ENCODE data around the gene CUTA. TPM values are rescaled to one million over a fixed set of nuclear protein-coding genes. Genes with fewer than 3 reads are reported as not detected.

The CUTA gene
- total RNA-seq, 1 donor from 2014 or later: 278 TPM

DNA sequence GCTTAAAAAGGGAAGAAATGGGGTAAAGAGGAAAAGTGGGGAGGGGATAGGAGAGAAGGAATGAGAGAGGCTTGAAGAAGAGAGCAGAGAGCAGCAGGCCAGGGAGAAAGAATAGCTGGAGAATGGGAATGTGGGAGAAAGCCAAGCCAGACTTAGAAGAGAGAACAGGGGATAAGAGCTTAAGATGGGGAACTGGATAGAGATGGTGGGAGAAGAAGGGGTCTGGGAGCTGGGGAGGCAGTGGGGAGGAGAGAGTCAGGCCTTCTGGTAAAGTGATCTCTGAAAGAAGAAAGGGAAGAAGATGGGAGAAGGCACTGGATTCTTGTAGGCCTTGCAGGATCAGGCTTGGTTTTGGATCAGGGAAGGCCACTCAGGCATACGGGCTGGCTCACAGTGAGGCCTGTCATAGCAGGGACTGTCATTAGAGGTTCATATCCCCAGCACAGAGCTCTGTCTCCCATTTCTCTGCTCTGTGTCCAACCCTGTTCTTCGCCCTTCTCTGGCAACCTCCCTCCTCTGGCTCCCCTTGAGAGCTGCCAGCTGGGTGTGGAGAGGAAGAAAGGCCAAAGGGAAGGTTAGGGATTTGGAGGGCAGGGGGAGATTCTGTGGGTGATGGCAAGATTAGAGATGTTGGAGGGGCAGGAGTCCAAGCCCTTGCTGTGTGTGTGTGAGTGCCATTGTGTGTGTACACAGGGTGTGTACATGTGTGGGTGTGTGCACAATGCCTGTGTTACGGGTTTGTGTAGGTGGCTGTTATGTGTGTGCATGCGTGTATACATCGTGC lies 11.3 kb upstream of the CUTA start:
- Mint-ChIP-seq H3K27ac (peak overlapping the region; percentile 93), H3K36me3 (peaks cover 14% of the 10 kb centered on the region), H3K9me3 (no peaks in the 10 kb centered on the region), H3K4me3 (peak overlapping the region; percentile 97), H3K27me3 (peaks cover 3% of the 10 kb centered on the region), H3K4me1 (ENCODE audit: unreplicated experiment) (peaks cover 71% of the 10 kb centered on the region)
- TF ChIP-seq, protein P1, sequence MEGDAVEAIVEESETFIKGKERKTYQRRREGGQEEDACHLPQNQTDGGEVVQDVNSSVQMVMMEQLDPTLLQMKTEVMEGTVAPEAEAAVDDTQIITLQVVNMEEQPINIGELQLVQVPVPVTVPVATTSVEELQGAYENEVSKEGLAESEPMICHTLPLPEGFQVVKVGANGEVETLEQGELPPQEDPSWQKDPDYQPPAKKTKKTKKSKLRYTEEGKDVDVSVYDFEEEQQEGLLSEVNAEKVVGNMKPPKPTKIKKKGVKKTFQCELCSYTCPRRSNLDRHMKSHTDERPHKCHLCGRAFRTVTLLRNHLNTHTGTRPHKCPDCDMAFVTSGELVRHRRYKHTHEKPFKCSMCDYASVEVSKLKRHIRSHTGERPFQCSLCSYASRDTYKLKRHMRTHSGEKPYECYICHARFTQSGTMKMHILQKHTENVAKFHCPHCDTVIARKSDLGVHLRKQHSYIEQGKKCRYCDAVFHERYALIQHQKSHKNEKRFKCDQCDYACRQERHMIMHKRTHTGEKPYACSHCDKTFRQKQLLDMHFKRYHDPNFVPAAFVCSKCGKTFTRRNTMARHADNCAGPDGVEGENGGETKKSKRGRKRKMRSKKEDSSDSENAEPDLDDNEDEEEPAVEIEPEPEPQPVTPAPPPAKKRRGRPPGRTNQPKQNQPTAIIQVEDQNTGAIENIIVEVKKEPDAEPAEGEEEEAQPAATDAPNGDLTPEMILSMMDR (conservative IDR thresholded peaks at IDR 0.05): no peak
- no peak for DNase-seq (ENCODE audit: extremely low spot score, unreplicated experiment)

DNA sequence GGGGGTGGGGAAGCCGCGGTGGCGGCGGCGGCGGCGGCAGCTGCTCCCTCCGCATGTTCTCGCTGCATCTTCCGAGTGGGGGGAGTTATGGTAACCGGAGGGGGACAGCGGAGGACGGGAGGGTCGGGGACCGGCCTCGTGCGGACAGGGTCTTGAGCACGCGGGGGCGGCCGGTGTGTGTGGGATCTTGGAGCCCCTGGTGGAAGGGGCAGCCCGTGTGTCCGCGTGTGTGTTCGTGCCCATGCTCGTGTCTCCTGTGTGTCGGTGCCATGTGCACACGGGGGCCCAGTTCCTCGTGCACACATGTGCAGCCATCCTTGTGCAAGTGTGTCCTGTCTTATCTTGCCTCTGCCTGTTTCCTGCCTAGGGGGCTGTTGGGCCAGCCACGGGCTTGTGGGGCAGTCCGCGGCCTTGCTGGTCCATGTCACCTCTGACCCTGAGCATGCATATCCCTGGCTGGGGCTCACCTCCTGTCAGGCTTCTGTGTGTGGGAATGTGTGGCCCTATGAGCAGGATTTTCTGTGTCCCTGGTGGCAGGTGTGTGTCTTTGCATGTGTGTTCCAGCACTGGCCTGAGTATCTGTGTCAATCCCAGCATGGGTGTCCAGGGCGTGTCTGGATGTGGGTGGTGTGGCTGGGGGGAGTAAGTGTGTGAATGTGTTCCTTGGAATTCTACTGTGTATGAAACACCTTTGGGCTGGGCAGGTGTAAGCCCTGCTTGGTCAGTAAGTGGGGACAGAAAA lies 10.5 kb upstream of the CUTA start:
- H3K27ac Mint-ChIP-seq: peak overlapping the region; percentile 93
- H3K9me3 Mint-ChIP-seq: no peaks in the 10 kb centered on the region
- H3K4me3 Mint-ChIP-seq: peak overlapping the region; percentile 97
- TF ChIP-seq, protein P1 (conservative IDR thresholded peaks at IDR 0.05): peak; percentile 69
- DNase-seq (ENCODE audit: extremely low spot score, unreplicated experiment): no peak
- peaks cover 70% of the 10 kb centered on the region for H3K4me1 Mint-ChIP-seq (ENCODE audit: unreplicated experiment)
- peaks cover 12% of the 10 kb centered on the region for H3K36me3 Mint-ChIP-seq
- H3K27me3 Mint-ChIP-seq: peaks cover 3% of the 10 kb centered on the region

DNA sequence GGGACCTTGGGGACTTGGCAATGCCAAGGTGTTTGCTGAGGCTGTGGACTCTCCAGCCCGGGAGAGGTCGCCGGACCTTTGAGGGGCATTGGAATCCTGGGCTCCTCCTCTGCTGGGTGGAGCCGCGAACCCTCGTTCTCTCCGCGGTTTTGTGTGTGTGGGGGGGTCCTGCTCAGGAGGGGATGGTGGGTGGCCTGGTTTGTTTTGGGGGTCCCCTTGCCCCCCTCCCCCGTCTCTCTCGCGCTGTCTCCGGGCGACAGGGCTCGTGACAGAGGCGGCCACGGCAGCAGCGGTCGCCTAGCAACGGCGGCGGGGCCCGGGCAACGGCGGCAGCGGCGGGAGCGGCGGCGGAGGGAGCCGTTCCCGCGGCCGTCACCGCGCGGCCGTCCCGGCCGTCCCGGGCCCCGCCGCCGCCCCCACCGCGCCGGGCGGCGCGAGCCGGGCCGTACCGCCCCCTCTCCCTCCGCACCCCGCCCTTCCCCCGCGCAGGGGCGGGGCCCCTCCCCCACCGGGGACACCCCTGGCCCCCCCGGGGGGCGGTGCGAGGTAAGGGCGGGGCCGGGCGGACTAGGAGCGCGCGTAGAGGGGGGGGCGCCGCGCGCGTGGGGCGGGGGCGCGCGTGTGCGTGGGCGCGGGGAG lies 9.8 kb upstream of the CUTA start:
- TF ChIP-seq, protein P1 (conservative IDR thresholded peaks at IDR 0.05): no peak
- Mint-ChIP-seq H3K27me3 (no peaks in the 10 kb centered on the region), H3K4me1 (ENCODE audit: unreplicated experiment) (peaks cover 68% of the 10 kb centered on the region), H3K36me3 (peaks cover 15% of the 10 kb centered on the region), H3K4me3 (peak overlapping the region; percentile 93), H3K27ac (peak overlapping the region; percentile 96), H3K9me3 (no peaks in the 10 kb centered on the region)
- DNase-seq (ENCODE audit: extremely low spot score, unreplicated experiment): no peak

DNA sequence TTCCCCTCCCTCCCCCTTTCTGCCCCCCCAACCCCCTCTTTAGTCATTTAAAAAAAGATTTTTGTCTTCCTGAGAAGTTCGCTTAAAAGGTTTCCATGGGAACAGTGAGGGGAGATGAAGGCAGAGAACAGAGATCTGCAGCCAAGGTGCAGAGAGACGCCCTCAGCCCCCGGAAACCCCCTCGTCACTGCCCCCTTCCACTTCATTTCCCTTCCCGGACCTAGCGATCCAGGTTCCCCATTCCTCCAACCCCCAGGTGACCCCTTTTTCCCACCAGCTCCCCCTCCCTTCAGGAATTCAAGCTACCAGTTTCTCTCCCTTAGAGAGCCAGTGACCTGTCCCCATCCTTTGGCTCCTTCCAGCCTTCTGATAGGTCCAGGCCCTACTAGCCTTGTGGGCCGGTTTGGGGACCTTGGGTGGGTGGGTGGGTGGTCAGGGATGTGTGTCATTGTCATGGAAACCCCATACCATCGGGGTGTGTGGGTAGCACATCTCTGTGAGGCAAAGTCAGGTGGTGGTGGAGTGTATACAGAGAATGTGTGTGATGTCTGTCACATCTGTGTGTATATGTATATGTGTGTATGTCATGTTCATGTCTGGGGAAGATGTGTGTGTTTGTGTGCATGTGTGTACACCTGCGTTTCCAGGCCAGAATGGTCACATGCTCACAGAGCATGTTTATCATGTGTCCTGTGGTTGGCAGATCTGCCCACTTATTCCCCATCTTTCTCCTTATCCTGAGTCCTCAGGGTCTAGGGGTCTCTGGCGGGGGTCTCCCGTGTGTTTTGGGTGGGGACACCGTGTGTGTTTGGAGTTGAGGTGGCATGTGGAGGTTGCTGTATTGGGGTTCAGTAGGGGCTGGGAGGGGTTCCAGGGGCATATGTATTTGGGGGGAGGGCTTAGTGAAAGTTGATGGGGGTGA lies 8.9 kb upstream of the CUTA start:
- Mint-ChIP-seq H3K4me1 (ENCODE audit: unreplicated experiment) (peaks cover 64% of the 10 kb centered on the region), H3K27ac (peak overlapping the region; percentile 96), H3K4me3 (peak overlapping the region; percentile 93), H3K27me3 (no peaks in the 10 kb centered on the region), H3K36me3 (peaks cover 13% of the 10 kb centered on the region), H3K9me3 (no peaks in the 10 kb centered on the region)
- no peak for DNase-seq (ENCODE audit: extremely low spot score, unreplicated experiment)
- TF ChIP-seq, protein P1 (conservative IDR thresholded peaks at IDR 0.05): no peak
